ENCODE results near the gene DTX3. TPM values are rescaled to one million over a fixed set of nuclear protein-coding genes. Genes with fewer than 3 reads are reported as not detected.

Gene DTX3
- polyA plus RNA-seq, 3 donors, result 0.08 to 1.3 TPM; not detected in 1

- no peaks in the 10 kb centered on the region for H3K36me3 ChIP-seq (replicated peaks in 1 of 2; ENCODE audit: control insufficient read depth in 1 of 2, insufficient read depth in 2 of 2, low read length in 2 of 2)
- H3K4me3 Mint-ChIP-seq, result no peak overlapping the region
- H3K9ac ChIP-seq (ENCODE audit: insufficient read depth, low read length, poor library complexity, severe bottlenecking), result no peak overlapping the region
- no peak overlapping the region for H3K4me3 ChIP-seq (replicated peaks in 1 of 3; ENCODE audit: low read depth in 2 of 3, low read length in 3 of 3)
- no peaks in the 10 kb centered on the region for H3K79me2 ChIP-seq (ENCODE audit: insufficient read depth, low read length)
- intact Hi-C loops (cut with micrococcal nuclease), result loop anchor here in 1 of 2 donors (5.0 to 10.0 kb wide), 2 partner anchors 39 to 112 kb away; partner anchors contain the start of gene OS9
- peak overlapping the region in 1 of 7 donors; percentile 64 for H3K27ac Mint-ChIP-seq
- peaks cover 5 to 20% of the 10 kb centered on the region in 2 donors for H3K27me3 ChIP-seq (ENCODE audit: control insufficient read depth in 2 of 2, insufficient read depth in 2 of 2, low read length in 2 of 2)
- H3K9me3 ChIP-seq (replicated peaks in 1 of 2; ENCODE audit: control insufficient read depth in 1 of 2, insufficient read depth in 1 of 2, low read length in 2 of 2), result no peaks in the 10 kb centered on the region
- H3K4me1 Mint-ChIP-seq, result peaks cover 22% of the 10 kb centered on the region
- WGBS (ENCODE audit: insufficient coverage), result 65% methylated on average over 10 of the region's 13 CpGs
- peaks cover 15 to 17% of the 10 kb centered on the region in 2 donors for H3K4me1 ChIP-seq (ENCODE audit: control insufficient read depth in 1 of 2, insufficient read depth in 2 of 2, low read length in 2 of 2)
- H2AFZ ChIP-seq (ENCODE audit: insufficient read depth, low read depth, low read length, poor library complexity, severe bottlenecking), result no peak overlapping the region
- no peak overlapping the region for H3K4me2 ChIP-seq (replicated peaks; ENCODE audit: extremely low read depth, low read length, poor library complexity, severe bottlenecking)
- DNase-seq, result peak; percentile 53 to 74 (median 73)
- H3K9me3 Mint-ChIP-seq, result no peaks in the 10 kb centered on the region
- TF ChIP-seq CTCF (IDR thresholded peaks at IDR 0.05), result peak; percentile 97
- no peaks in the 10 kb centered on the region for H3K36me3 Mint-ChIP-seq
- H4K20me1 ChIP-seq (ENCODE audit: insufficient read depth, low read length), result no peaks in the 10 kb centered on the region
- H3K27me3 Mint-ChIP-seq (ENCODE audit: low read depth in 3 of 3), result peaks cover 5 to 20% (median 9%) of the 10 kb centered on the region in 3 donors
- H3K27ac ChIP-seq (ENCODE audit: low read depth in 1 of 2, low read length in 2 of 2), result no peak overlapping the region
These were observed 21.4 kb upstream of the DTX3 start for GRCh38 chr12:57583008-57583831.

- peaks cover 5 to 20% of the 10 kb centered on the region in 2 donors for H3K27me3 ChIP-seq (ENCODE audit: control insufficient read depth in 2 of 2, insufficient read depth in 2 of 2, low read length in 2 of 2)
- no peak overlapping the region for H2AFZ ChIP-seq (ENCODE audit: insufficient read depth, low read depth, low read length, poor library complexity, severe bottlenecking)
- 100% methylated on average over 1 of the region's 2 CpGs for WGBS (ENCODE audit: insufficient coverage)
- no peaks in the 10 kb centered on the region for H3K36me3 Mint-ChIP-seq
- intact Hi-C loops (cut with micrococcal nuclease), result loop anchor here (1.0 to 10.0 kb wide), 3 partner anchors 37 to 111 kb away; partner anchors contain the start of gene OS9 (in 1 of the 2)
- no peak overlapping the region for H3K4me3 ChIP-seq (replicated peaks in 1 of 3; ENCODE audit: low read depth in 2 of 3, low read length in 3 of 3)
- peaks cover 5 to 20% (median 7%) of the 10 kb centered on the region in 3 donors for H3K27me3 Mint-ChIP-seq (ENCODE audit: low read depth in 3 of 3)
- H3K27ac ChIP-seq (ENCODE audit: low read depth in 1 of 2, low read length in 2 of 2), result no peak overlapping the region
- H3K4me1 Mint-ChIP-seq, result peaks cover 22% of the 10 kb centered on the region
- H3K9ac ChIP-seq (ENCODE audit: insufficient read depth, low read length, poor library complexity, severe bottlenecking), result no peak overlapping the region
- DNase-seq, result no peak
- H3K9me3 Mint-ChIP-seq, result no peaks in the 10 kb centered on the region
- no peaks in the 10 kb centered on the region for H3K36me3 ChIP-seq (replicated peaks in 1 of 2; ENCODE audit: control insufficient read depth in 1 of 2, insufficient read depth in 2 of 2, low read length in 2 of 2)
- H3K9me3 ChIP-seq (replicated peaks in 1 of 2; ENCODE audit: control insufficient read depth in 1 of 2, insufficient read depth in 1 of 2, low read length in 2 of 2), result no peaks in the 10 kb centered on the region
- H4K20me1 ChIP-seq (ENCODE audit: insufficient read depth, low read length), result no peaks in the 10 kb centered on the region
- H3K4me1 ChIP-seq (ENCODE audit: control insufficient read depth in 1 of 2, insufficient read depth in 2 of 2, low read length in 2 of 2), result peaks cover 15 to 17% of the 10 kb centered on the region in 2 donors
- no peaks in the 10 kb centered on the region for H3K79me2 ChIP-seq (ENCODE audit: insufficient read depth, low read length)
- TF ChIP-seq CTCF (IDR thresholded peaks at IDR 0.05), result no peak
- no peak overlapping the region for H3K4me3 Mint-ChIP-seq
- no peak overlapping the region for H3K4me2 ChIP-seq (replicated peaks; ENCODE audit: extremely low read depth, low read length, poor library complexity, severe bottlenecking)
- H3K27ac Mint-ChIP-seq, result peak overlapping the region in 3 of 7 donors; percentile 30 to 61 (median 59)
These were observed 20.6 kb upstream of the DTX3 start for GRCh38 chr12:57584050-57584449.
